ENCODE data around the gene ABCG2.

ABCG2 gene

DNA sequence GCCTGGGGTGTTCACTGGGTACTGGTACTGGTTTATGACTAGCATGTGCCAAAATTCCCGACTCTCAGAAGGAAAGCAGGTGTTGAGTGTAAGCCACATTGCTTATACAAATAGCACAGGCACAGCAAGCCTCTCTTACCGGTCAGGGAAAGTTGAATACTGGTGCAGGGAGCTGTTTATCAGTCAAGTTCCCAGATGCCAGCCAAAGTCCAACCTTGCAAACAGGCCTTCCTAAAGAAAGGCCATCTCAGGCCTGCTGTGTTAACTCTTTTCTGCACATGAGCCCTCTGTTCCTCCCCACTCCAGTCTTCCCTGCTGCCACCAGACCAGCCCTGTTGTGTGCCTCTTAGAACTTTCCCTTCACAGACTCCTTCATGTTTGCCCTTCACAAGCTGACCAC, 116.8 kb downstream of the ABCG2 start:
- no peak overlapping the region for H3K4me3 ChIP-seq (ENCODE audit: low read length)
- no peak for DNase-seq (ENCODE audit: low read depth, low spot score)

- no peak for DNase-seq (ENCODE audit: low read depth, low spot score)
- H3K4me3 ChIP-seq (ENCODE audit: low read length), result no peak overlapping the region
These were observed 117.7 kb downstream of the ABCG2 start for GRCh38 chr4:88040707-88041106.

Data from Jurkat, Clone E6-1 (cell line).